ENCODE results near the gene NME7. TPM values are rescaled to one million over a fixed set of nuclear protein-coding genes. Genes with fewer than 3 reads are reported as not detected.
A peak's percentile ranks its signal among the peaks of the same experiment; 100 is the strongest.

Gene NME7
- total RNA-seq, 1 experiment from 2014 or later: 13.2 TPM

- no peak overlapping the region for H3K9ac ChIP-seq (ENCODE audit: extremely low read depth, insufficient read length, low read length)
- peaks cover 13% of the 10 kb centered on the region in 2 experiments for H3K4me1 Mint-ChIP-seq
- no peak overlapping the region for H3T11ph ChIP-seq (ENCODE audit: low read length)
Observed at GRCh38 chr1:169120066-169120465, 247.5 kb downstream of the NME7 start.

More at GRCh38 chr1:169120066-169120465, 247.5 kb downstream of the NME7 start:
- peaks cover 3% of the 10 kb centered on the region; the same call in 1 of the 2 replicates for H3K4me1 ChIP-seq (ENCODE audit: insufficient read depth, low read length)
- H3K4me2 ChIP-seq (ENCODE audit: insufficient read depth, insufficient read length, low read length): no peak overlapping the region
- no peak overlapping the region for H4K91ac ChIP-seq (ENCODE audit: insufficient read length, low read depth, low read length)
- H3K23ac ChIP-seq (ENCODE audit: insufficient read length, low read depth, low read length): no peak overlapping the region
- no peak overlapping the region for H3K56ac ChIP-seq (ENCODE audit: insufficient read length, low read depth, low read length)
- H3K79me1 ChIP-seq (ENCODE audit: insufficient read depth, low read depth, low read length, poor library complexity, severe bottlenecking): peaks cover 2% of the 10 kb centered on the region
- no peak overlapping the region for H2BK15ac ChIP-seq (ENCODE audit: low read depth, low read length)
- H2BK5ac ChIP-seq (ENCODE audit: insufficient read length, low read length): no peak overlapping the region
- H2BK12ac ChIP-seq (ENCODE audit: insufficient read length, low read depth, low read length): no peak overlapping the region
- H3K9me3 Mint-ChIP-seq: no peaks in the 10 kb centered on the region
- H3K27me3 ChIP-seq (ENCODE audit: insufficient read depth, low read length): no peaks in the 10 kb centered on the region
- peak overlapping the region in 1 of 3 experiments; percentile 85; a peak in 2 of 7 replicates for H3K27ac Mint-ChIP-seq
- no peak overlapping the region for H3K4ac ChIP-seq (ENCODE audit: low read depth, low read length)
- H3K4me3 Mint-ChIP-seq: no peak overlapping the region
- no peak overlapping the region for H2AK5ac ChIP-seq (ENCODE audit: insufficient read length, low read length)
- H3K23me2 ChIP-seq (ENCODE audit: insufficient read length, low read depth, low read length, poor library complexity, severe bottlenecking): no peaks in the 10 kb centered on the region
- peaks cover 8% of the 10 kb centered on the region; the same call in 1 of the 2 replicates for H3K79me2 ChIP-seq (ENCODE audit: insufficient read depth, low read length)
- H2BK20ac ChIP-seq (ENCODE audit: low read depth, low read length, poor library complexity, severe bottlenecking): no peak overlapping the region
- no peak overlapping the region for H3K14ac ChIP-seq (ENCODE audit: insufficient read depth, low read length)
- no peak overlapping the region for H3K18ac ChIP-seq (ENCODE audit: insufficient read length, low read depth, low read length)
- WGBS (ENCODE audit: extremely low coverage, insufficient read length, low lambda C conversion rate): no CpG with 5 or more reads among the region's 5 CpGs
- no peaks in the 10 kb centered on the region for H3K27me3 Mint-ChIP-seq (ENCODE audit: low read depth)
- H4K5ac ChIP-seq (ENCODE audit: insufficient read length, low read depth, low read length): no peak overlapping the region
- no peak overlapping the region for H3K27ac ChIP-seq (ENCODE audit: insufficient read length, low read depth, low read length)
- no peak overlapping the region for H2AFZ ChIP-seq (ENCODE audit: low read length)
- no peak overlapping the region for H4K8ac ChIP-seq (replicated peaks; ENCODE audit: insufficient read length, low read depth, low read length)
- DNase-seq: no peak
- H3K36me3 Mint-ChIP-seq (ENCODE audit: insufficient read depth in 1 of 3, low read depth in 3 of 3): peaks cover 11 to 40% (median 34%) of the 10 kb centered on the region in 3 experiments
- no peaks in the 10 kb centered on the region for H4K20me1 ChIP-seq (ENCODE audit: control insufficient read depth, insufficient read depth, insufficient read length)
- no peaks in the 10 kb centered on the region for H3K9me3 ChIP-seq (ENCODE audit: control insufficient read depth, low read depth, low read length)
- no peak overlapping the region for H2BK120ac ChIP-seq (ENCODE audit: low read depth, low read length, poor library complexity, severe bottlenecking)
- TF ChIP-seq, protein P1, sequence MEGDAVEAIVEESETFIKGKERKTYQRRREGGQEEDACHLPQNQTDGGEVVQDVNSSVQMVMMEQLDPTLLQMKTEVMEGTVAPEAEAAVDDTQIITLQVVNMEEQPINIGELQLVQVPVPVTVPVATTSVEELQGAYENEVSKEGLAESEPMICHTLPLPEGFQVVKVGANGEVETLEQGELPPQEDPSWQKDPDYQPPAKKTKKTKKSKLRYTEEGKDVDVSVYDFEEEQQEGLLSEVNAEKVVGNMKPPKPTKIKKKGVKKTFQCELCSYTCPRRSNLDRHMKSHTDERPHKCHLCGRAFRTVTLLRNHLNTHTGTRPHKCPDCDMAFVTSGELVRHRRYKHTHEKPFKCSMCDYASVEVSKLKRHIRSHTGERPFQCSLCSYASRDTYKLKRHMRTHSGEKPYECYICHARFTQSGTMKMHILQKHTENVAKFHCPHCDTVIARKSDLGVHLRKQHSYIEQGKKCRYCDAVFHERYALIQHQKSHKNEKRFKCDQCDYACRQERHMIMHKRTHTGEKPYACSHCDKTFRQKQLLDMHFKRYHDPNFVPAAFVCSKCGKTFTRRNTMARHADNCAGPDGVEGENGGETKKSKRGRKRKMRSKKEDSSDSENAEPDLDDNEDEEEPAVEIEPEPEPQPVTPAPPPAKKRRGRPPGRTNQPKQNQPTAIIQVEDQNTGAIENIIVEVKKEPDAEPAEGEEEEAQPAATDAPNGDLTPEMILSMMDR (conservative IDR thresholded peaks at IDR 0.05): no peak

Data from H9 (cell line).